WTC11 (cell line): ENCODE results near the gene B4GALNT1.

Experiments
- CREB1 ChIP-seq: sonication (generic); formaldehyde crosslinking; IDR thresholded peaks from 2 replicates; pipeline ENCODE4 v1.8.0; 2023; ENCODE audit warnings: mild to moderate bottlenecking, missing genetic modification reagents
- SMAD3 ChIP-seq: sonication (generic); formaldehyde crosslinking; IDR thresholded peaks from 2 replicates; pipeline ENCODE4 v1.8.0; 2022; ENCODE audit warnings: missing genetic modification reagents, mild to moderate bottlenecking, borderline replicate concordance
- SMAD4 ChIP-seq: sonication (generic); formaldehyde crosslinking; IDR thresholded peaks from 2 replicates; pipeline ENCODE4 v1.8.0; 2022; ENCODE audit warnings: mild to moderate bottlenecking, missing genetic modification reagents
- TF ChIP-seq, protein P1 (sequence below): sonication (generic); formaldehyde crosslinking; IDR thresholded peaks from 2 replicates; pipeline ENCODE4 v1.8.1; 2023; ENCODE audit warnings: mild to moderate bottlenecking, missing genetic modification reagents
- TF ChIP-seq, protein P2 (sequence below): fragments of 200-600 bp; IDR thresholded peaks from 2 replicates; pipeline ENCODE4 v1.8.0; 2022; ENCODE audit warnings: antibody characterized with exemption
- TF ChIP-seq, protein P3 (sequence below): sonication (generic); formaldehyde crosslinking; IDR thresholded peaks from 2 replicates; pipeline ENCODE4 v1.8.1; 2022; ENCODE audit warnings: low read depth, mild to moderate bottlenecking, moderate library complexity, missing genetic modification reagents, borderline replicate concordance
- TF ChIP-seq, protein P4 (sequence below): sonication (generic); formaldehyde crosslinking; IDR thresholded peaks from 2 replicates; pipeline ENCODE4 v1.8.0; 2023; ENCODE audit warnings: missing genetic modification reagents, mild to moderate bottlenecking, borderline replicate concordance
- TF ChIP-seq, protein P5 (sequence below): sonication (generic); formaldehyde crosslinking; IDR thresholded peaks from 2 replicates; pipeline ENCODE4 v1.8.1; 2023; ENCODE audit warnings: mild to moderate bottlenecking, missing genetic modification reagents

DNA sequence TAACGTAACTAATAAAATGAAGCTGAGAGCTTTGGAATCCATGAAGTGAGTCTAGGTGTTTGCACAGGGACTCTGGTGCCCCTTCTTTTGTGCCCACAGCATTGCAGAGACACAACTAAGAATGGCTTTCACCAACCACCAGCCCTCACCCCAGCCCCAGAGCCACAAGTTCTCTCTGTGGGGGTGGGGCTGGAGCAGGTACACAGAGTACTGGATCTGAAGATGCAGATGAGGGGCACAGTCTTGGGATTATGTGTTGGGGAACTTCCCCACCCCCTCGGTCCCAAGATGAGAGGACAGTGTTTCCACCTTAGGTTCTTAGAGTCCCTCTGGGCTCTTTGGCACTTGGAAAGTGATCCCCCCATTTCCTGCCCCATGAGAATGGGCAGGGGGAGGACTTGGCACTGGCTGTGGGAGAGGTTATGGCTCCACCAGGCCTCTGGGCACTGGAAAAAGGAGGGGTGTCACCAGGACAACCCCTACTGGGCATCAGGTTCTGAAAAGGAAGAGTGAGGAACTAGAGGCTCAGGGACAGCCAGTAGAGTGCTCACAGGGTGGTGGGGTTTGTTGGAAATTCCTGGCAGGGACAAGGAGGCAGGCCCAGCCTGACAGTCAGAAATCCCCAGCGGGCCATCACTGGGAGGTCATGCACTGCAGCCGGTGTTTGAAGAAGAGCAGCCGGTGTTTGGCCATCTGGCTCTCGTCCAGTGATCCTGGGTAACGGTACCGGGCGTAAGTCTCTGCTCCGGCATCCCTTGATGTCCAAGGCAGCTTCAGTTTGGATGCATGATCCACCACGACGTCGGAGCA is 6.7 kb downstream of the B4GALNT1 start:
- TF ChIP-seq SMAD4 (CRISPR knock-in tag) (no peak), CREB1 (CRISPR knock-in tag) (no peak), SMAD3 (CRISPR knock-in tag) (no peak)
- TF ChIP-seq, protein P1, sequence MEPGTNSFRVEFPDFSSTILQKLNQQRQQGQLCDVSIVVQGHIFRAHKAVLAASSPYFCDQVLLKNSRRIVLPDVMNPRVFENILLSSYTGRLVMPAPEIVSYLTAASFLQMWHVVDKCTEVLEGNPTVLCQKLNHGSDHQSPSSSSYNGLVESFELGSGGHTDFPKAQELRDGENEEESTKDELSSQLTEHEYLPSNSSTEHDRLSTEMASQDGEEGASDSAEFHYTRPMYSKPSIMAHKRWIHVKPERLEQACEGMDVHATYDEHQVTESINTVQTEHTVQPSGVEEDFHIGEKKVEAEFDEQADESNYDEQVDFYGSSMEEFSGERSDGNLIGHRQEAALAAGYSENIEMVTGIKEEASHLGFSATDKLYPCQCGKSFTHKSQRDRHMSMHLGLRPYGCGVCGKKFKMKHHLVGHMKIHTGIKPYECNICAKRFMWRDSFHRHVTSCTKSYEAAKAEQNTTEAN (CRISPR knock-in tag): no peak
- TF ChIP-seq, protein P2, sequence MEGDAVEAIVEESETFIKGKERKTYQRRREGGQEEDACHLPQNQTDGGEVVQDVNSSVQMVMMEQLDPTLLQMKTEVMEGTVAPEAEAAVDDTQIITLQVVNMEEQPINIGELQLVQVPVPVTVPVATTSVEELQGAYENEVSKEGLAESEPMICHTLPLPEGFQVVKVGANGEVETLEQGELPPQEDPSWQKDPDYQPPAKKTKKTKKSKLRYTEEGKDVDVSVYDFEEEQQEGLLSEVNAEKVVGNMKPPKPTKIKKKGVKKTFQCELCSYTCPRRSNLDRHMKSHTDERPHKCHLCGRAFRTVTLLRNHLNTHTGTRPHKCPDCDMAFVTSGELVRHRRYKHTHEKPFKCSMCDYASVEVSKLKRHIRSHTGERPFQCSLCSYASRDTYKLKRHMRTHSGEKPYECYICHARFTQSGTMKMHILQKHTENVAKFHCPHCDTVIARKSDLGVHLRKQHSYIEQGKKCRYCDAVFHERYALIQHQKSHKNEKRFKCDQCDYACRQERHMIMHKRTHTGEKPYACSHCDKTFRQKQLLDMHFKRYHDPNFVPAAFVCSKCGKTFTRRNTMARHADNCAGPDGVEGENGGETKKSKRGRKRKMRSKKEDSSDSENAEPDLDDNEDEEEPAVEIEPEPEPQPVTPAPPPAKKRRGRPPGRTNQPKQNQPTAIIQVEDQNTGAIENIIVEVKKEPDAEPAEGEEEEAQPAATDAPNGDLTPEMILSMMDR: no peak
- TF ChIP-seq, protein P3, sequence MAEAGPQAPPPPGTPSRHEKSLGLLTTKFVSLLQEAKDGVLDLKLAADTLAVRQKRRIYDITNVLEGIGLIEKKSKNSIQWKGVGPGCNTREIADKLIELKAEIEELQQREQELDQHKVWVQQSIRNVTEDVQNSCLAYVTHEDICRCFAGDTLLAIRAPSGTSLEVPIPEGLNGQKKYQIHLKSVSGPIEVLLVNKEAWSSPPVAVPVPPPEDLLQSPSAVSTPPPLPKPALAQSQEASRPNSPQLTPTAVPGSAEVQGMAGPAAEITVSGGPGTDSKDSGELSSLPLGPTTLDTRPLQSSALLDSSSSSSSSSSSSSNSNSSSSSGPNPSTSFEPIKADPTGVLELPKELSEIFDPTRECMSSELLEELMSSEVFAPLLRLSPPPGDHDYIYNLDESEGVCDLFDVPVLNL: no peak
- TF ChIP-seq, protein P4, sequence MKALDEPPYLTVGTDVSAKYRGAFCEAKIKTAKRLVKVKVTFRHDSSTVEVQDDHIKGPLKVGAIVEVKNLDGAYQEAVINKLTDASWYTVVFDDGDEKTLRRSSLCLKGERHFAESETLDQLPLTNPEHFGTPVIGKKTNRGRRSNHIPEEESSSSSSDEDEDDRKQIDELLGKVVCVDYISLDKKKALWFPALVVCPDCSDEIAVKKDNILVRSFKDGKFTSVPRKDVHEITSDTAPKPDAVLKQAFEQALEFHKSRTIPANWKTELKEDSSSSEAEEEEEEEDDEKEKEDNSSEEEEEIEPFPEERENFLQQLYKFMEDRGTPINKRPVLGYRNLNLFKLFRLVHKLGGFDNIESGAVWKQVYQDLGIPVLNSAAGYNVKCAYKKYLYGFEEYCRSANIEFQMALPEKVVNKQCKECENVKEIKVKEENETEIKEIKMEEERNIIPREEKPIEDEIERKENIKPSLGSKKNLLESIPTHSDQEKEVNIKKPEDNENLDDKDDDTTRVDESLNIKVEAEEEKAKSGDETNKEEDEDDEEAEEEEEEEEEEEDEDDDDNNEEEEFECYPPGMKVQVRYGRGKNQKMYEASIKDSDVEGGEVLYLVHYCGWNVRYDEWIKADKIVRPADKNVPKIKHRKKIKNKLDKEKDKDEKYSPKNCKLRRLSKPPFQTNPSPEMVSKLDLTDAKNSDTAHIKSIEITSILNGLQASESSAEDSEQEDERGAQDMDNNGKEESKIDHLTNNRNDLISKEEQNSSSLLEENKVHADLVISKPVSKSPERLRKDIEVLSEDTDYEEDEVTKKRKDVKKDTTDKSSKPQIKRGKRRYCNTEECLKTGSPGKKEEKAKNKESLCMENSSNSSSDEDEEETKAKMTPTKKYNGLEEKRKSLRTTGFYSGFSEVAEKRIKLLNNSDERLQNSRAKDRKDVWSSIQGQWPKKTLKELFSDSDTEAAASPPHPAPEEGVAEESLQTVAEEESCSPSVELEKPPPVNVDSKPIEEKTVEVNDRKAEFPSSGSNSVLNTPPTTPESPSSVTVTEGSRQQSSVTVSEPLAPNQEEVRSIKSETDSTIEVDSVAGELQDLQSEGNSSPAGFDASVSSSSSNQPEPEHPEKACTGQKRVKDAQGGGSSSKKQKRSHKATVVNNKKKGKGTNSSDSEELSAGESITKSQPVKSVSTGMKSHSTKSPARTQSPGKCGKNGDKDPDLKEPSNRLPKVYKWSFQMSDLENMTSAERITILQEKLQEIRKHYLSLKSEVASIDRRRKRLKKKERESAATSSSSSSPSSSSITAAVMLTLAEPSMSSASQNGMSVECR (CRISPR knock-in tag): no peak
- TF ChIP-seq, protein P5, sequence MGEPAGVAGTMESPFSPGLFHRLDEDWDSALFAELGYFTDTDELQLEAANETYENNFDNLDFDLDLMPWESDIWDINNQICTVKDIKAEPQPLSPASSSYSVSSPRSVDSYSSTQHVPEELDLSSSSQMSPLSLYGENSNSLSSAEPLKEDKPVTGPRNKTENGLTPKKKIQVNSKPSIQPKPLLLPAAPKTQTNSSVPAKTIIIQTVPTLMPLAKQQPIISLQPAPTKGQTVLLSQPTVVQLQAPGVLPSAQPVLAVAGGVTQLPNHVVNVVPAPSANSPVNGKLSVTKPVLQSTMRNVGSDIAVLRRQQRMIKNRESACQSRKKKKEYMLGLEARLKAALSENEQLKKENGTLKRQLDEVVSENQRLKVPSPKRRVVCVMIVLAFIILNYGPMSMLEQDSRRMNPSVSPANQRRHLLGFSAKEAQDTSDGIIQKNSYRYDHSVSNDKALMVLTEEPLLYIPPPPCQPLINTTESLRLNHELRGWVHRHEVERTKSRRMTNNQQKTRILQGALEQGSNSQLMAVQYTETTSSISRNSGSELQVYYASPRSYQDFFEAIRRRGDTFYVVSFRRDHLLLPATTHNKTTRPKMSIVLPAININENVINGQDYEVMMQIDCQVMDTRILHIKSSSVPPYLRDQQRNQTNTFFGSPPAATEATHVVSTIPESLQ (CRISPR knock-in tag): no peak
